Activated CD8-positive, alpha-beta T cell treated with anti-CD3 and anti-CD28 coated beads for 36 hours (primary cell): ENCODE data around the gene AHRR. TPM values are rescaled to one million over a fixed set of nuclear protein-coding genes. Genes with fewer than 3 reads are reported as not detected.
A peak's percentile ranks its signal among the peaks of the same experiment; 100 is the strongest.
"Not testable (repeated sequence)": the region's sequence is repeated elsewhere in the genome, so short reads cannot be mapped to it uniquely, and the experiment has no call there.

Source experiments
- ATAC-seq: fragments of 200-7000 bp; cut with Tn5 transposase; one replicate; pipeline ENCODE4 v1.10.0; 2021; ENCODE audit warnings: mild to moderate bottlenecking, moderate library complexity
- CTCF ChIA-PET: fragments of 350-600 bp; sonication (Branson Sonifier 250); formaldehyde crosslinking; loops from one replicate; lab custom pipeline; 2021; ENCODE audit warnings: antibody characterized with exemption; lab: Charles Lee
- POLR2A ChIA-PET: fragments of 350-600 bp; sonication (Branson Sonifier 250); formaldehyde crosslinking; loops from one replicate; lab custom pipeline; 2021; ENCODE audit warnings: antibody characterized with exemption; lab: Charles Lee
- DNase-seq: peaks from one replicate; pipeline ENCODE4 v3.0.0-alpha.2; 2020
- H3K27ac Mint-ChIP-seq: one replicate; pipeline ENCODE4 v1.8.0; 2021; ENCODE audit warnings: mild to moderate bottlenecking, mixed read lengths
- H3K27me3 Mint-ChIP-seq: one replicate; pipeline ENCODE4 v1.8.0; 2021; ENCODE audit warnings: mixed read lengths
- H3K36me3 Mint-ChIP-seq: one replicate; pipeline ENCODE4 v1.8.0; 2021; ENCODE audit warnings: low read depth, mixed read lengths
- H3K4me1 Mint-ChIP-seq: one replicate; pipeline ENCODE4 v1.8.0; 2021; ENCODE audit warnings: low read depth, mixed read lengths
- H3K4me3 Mint-ChIP-seq: one replicate; pipeline ENCODE4 v1.8.0; 2021; ENCODE audit warnings: mild to moderate bottlenecking, moderate library complexity, mixed read lengths
- H3K9me3 Mint-ChIP-seq: one replicate; pipeline ENCODE4 v1.8.0; 2021; ENCODE audit warnings: mixed read lengths
- intact Hi-C: fragments of 100-400 bp; cut with micrococcal nuclease; formaldehyde crosslinking; loops from one replicate; pipeline ENCODE4 v1.10.0; 2022
- total RNA-seq, 2 experiments: library from RNA; stranded (reverse); gene quantifications; one replicate each; pipeline ENCODE4 v1.2.3, GENCODE V29; 2021
- TF ChIP-seq, protein P1 (sequence below): fragments of 200-600 bp; IDR thresholded peaks from one replicate; pipeline ENCODE4 v1.8.0; 2022; ENCODE audit warnings: antibody characterized with exemption, mild to moderate bottlenecking

Gene AHRR
- total RNA-seq, 2 experiments from 2014 or later: 26.3 to 27.9 TPM

DNA sequence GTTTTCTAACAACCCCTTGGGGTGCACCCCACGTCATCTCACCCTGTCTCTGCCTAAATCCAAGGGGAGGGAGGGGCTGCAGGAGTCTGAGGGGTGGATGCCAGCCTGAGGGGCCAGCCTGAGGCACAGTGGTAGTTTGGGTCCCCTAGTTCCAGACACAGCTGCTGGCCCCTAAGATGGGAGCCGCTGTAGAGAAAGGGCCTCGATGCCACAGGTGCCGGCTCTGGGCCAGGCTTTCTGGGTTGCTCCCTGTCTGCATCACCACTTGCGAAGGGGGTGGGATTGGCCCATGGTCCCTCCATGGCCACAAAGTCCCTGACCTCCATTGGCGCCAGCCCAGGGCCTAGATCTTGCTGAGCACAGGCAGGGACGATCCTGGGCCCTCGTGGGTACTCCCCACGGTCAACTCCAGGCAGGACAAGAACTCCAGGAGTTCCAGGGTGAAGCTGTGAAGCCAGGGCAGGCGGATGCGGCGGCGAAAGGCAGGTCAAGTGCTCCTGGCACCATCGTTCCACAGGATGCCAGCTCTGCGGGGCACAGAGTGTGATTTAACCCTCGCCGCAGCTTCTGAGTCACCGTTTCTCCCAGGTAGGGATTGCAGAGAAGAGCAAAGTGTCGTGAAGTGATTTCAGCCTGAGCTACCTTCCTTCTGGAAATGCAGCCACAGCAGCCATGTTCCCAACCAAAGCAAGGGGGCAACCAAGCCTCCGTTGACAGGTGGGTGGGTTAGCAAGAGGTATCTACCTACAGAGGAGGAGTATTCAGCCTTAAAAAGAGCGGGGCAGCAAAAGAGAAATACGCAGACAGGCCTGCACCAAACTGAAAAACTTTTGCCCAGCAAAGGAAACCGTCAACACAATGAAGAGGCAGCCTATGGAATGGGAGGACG lies 79.9 kb downstream of the AHRR start:
- Mint-ChIP-seq H3K27me3 (peaks cover 10% of the 10 kb centered on the region), H3K36me3 (peaks cover 40% of the 10 kb centered on the region), H3K9me3 (no peaks in the 10 kb centered on the region), H3K27ac (no peak overlapping the region), H3K4me3 (no peak overlapping the region), H3K4me1 (peaks cover 39% of the 10 kb centered on the region)
- ATAC-seq (no peak), DNase-seq (no peak)
- CTCF ChIA-PET: interaction anchor here (1.7 kb wide), 1 partner anchor 21 kb away, joined by 7 read pairs; no protein-coding TSS in a partner anchor
- intact Hi-C loops: no loop called here
- POLR2A ChIA-PET: interaction anchor here (0.6 to 1.8 kb wide), 4 partner anchors 8 to 31 kb away, joined by 3 to 4 read pairs (median 4); no protein-coding TSS in a partner anchor
- TF ChIP-seq, protein P1, sequence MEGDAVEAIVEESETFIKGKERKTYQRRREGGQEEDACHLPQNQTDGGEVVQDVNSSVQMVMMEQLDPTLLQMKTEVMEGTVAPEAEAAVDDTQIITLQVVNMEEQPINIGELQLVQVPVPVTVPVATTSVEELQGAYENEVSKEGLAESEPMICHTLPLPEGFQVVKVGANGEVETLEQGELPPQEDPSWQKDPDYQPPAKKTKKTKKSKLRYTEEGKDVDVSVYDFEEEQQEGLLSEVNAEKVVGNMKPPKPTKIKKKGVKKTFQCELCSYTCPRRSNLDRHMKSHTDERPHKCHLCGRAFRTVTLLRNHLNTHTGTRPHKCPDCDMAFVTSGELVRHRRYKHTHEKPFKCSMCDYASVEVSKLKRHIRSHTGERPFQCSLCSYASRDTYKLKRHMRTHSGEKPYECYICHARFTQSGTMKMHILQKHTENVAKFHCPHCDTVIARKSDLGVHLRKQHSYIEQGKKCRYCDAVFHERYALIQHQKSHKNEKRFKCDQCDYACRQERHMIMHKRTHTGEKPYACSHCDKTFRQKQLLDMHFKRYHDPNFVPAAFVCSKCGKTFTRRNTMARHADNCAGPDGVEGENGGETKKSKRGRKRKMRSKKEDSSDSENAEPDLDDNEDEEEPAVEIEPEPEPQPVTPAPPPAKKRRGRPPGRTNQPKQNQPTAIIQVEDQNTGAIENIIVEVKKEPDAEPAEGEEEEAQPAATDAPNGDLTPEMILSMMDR: no peak

DNA sequence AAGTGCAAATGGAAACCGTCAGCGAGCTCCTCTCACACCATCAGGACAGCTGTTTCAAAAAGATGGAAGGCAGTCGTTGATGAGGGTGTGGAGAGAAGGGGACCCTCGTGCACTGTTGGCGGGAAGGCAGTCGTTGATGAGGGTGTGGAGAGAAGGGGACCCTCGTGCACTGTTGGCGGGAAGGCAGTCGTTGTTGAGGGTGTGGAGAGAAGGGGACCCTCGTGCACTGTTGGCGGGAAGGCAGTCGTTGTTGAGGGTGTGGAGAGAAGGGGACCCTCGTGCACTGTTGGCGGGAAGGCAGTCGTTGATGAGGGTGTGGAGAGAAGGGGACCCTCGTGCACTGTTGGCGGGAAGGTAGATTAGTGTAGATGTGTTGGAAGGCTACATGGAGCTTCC lies 80.7 kb downstream of the AHRR start:
- Mint-ChIP-seq H3K36me3 (peaks cover 40% of the 10 kb centered on the region), H3K4me1 (peaks cover 39% of the 10 kb centered on the region), H3K27me3 (peaks cover 10% of the 10 kb centered on the region)
- intact Hi-C loops, DNase-seq, H3K9me3 Mint-ChIP-seq, ATAC-seq, H3K4me3 Mint-ChIP-seq, H3K27ac Mint-ChIP-seq: not testable (repeated sequence)
- ChIA-PET CTCF (interaction anchor here (1.3 to 1.7 kb wide), 2 partner anchors 22 to 85 kb away, joined by 3 to 7 read pairs; no protein-coding TSS in a partner anchor), POLR2A (interaction anchor here (1.4 to 1.8 kb wide), 2 partner anchors 9 to 12 kb away, joined by 4 read pairs; no protein-coding TSS in a partner anchor)

DNA sequence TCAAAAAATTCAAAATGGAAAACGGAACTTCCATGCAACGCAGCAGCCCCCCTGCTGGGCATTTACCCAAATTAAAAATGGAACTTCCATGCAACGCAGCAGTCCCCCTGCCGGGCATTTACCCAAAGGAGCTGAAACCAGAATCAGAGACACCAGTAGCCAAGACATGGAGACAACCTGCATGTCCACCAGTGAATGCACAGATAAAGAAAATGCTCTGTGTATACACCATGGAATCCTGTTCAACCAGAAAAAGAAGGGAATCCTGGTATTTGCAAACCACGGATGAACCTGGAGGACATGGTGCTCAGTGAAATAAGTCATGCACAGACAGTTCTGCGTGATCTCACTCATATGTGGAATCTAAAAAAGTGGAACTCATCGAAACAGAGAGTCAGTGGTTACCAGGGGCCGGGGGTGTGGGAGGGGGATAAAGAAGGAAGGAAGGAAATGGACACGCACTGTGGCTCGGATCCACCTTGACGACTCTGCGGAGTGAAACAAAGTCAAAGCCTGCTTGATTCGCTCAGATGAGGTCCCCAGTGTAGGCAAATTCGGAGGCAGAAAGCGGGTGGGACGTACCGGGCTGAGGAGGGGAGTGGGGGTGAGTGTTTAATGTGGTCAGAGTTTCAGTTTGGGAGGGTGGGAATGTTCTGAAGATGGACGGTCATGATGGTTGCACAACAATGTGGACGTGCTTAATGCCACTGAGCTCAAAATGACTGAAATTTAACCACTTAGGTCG lies 81.3 kb downstream of the AHRR start:
- Mint-ChIP-seq H3K4me3 (no peak overlapping the region), H3K27me3 (peaks cover 10% of the 10 kb centered on the region), H3K9me3 (no peaks in the 10 kb centered on the region), H3K36me3 (peaks cover 40% of the 10 kb centered on the region), H3K4me1 (peaks cover 39% of the 10 kb centered on the region), H3K27ac (peak overlapping the region; percentile 57)
- CTCF ChIA-PET: interaction anchor here (1.2 to 1.7 kb wide), 3 partner anchors 23 to 214 kb away, joined by 3 to 7 read pairs (median 3); no protein-coding TSS in a partner anchor
- POLR2A ChIA-PET: interaction anchor here (1.0 to 1.8 kb wide), 3 partner anchors 10 to 22 kb away, joined by 3 to 4 read pairs (median 4); no protein-coding TSS in a partner anchor
- intact Hi-C loops: no loop called here
- TF ChIP-seq, protein P1: no peak
- DNase-seq (peak; percentile 67), ATAC-seq (peak; percentile 26)

DNA sequence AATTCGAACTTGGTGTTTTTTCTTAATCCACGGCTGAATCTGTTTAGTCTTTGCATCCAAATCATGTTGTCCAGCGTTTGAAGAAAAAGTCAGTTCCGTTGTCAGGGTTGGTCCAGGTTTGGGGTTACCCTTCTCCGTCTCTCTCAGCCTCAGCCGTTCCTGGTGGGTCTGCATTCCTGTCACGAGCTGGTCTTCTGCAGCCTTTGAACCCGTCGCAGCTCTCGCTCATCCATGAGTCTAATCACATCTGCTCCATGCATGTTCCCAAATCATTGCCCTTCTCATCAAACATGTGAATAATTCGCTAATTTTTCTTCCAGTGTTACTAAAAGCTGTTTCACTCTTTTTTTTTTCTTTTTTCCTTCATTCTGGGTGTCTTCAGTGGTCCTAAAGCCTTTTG lies 82.5 kb downstream of the AHRR start:
- TF ChIP-seq, protein P1: no peak
- Mint-ChIP-seq H3K4me3 (no peak overlapping the region), H3K27ac (no peak overlapping the region), H3K36me3 (peaks cover 37% of the 10 kb centered on the region), H3K4me1 (peaks cover 36% of the 10 kb centered on the region), H3K9me3 (no peaks in the 10 kb centered on the region), H3K27me3 (peaks cover 10% of the 10 kb centered on the region)
- intact Hi-C loops: no loop called here
- CTCF ChIA-PET: interaction anchor here (0.8 to 1.3 kb wide), 5 partner anchors 10 to 216 kb away, joined by 3 to 5 read pairs (median 4); no protein-coding TSS in a partner anchor
- no peak for ATAC-seq
- POLR2A ChIA-PET: interaction anchor here (1.3 kb wide), 1 partner anchor 48 kb away, joined by 3 read pairs; no protein-coding TSS in a partner anchor
- DNase-seq: no peak

DNA sequence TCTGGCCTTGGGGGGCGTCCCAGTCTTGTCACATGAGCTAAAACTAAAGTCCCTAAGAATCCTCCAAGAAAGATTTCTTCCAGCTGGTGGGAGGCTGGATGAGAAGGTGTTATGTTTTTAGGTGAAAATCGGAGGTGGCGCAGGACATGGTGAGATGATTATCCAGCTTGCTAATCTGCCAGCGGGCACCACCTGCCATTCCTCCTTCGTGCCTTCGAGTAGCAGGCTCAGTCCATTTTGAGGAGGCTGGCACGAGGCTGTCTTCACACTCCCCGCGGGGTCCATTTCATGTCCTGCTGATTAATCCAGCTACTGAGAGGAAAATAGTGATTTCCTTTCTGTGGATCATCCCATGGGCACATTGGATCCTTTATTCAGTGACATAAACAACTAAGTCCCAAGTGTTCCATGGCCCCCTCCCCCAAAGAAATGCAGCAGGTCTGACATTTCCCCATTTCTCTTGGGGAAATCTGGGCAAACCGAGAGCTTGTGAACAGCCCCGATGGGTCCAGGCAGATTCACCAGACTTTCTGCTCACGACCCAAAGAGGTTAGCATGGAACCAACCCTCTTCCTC lies 83.2 kb downstream of the AHRR start:
- Mint-ChIP-seq H3K27me3 (peaks cover 10% of the 10 kb centered on the region), H3K27ac (no peak overlapping the region), H3K36me3 (peaks cover 35% of the 10 kb centered on the region), H3K9me3 (no peaks in the 10 kb centered on the region), H3K4me3 (no peak overlapping the region), H3K4me1 (peaks cover 29% of the 10 kb centered on the region)
- TF ChIP-seq, protein P1: no peak
- CTCF ChIA-PET: interaction anchor here (0.8 to 1.5 kb wide), 4 partner anchors 9 to 36 kb away, joined by 3 to 5 read pairs (median 4); no protein-coding TSS in a partner anchor
- ATAC-seq (no peak), DNase-seq (no peak)
- POLR2A ChIA-PET: interaction anchor here (1.3 kb wide), 1 partner anchor 47 kb away, joined by 3 read pairs; no protein-coding TSS in a partner anchor
- intact Hi-C loops: no loop called here
